G401 (cell line): ENCODE measurements around the gene C1orf232. TPM values are rescaled to one million over a fixed set of nuclear protein-coding genes. Genes with fewer than 3 reads are reported as not detected.

ENCODE experiments used
- DNase-seq: peaks from one replicate; pipeline ENCODE4 v3.0.0-alpha.2; 2015; ENCODE audit warnings: low spot score
- in situ Hi-C: cut with HindIII; loops from 2 replicates; pipeline ENCODE4 v1.10.0; 2016; ENCODE audit warnings: low sequenced_read_pairs, mixed read lengths
- total RNA-seq: library from RNA; depleted of rRNA; stranded (reverse); fragments of >200 nt; shearing (Covaris generic); gene quantifications from 2 replicates; pipeline ENCODE4 v1.2.3, GENCODE V29; 2014

Gene C1orf232
- total RNA-seq, 1 experiment from 2014 or later: not detected

- in situ Hi-C loops: no loop called here
- no peak for DNase-seq
Measured at GRCh38 chr1:26181586-26182382, 13.0 kb upstream of the C1orf232 start.

GRCh38 chr1:26180010-26180506, 11.3 kb upstream of the C1orf232 start:
- in situ Hi-C loops: no loop called here
- DNase-seq: no peak

GRCh38 chr1:26177182-26177684, 8.5 kb upstream of the C1orf232 start, which contains the start of gene CNKSR1:
Gene CNKSR1 (plus strand): TSS chr1:26177491. CDS start chr1:26177548, 57 bp downstream.
- in situ Hi-C loops: no loop called here
- no peak for DNase-seq

- in situ Hi-C loops: no loop called here
- DNase-seq: no peak
Measured at GRCh38 chr1:26175346-26175745, 6.6 kb upstream of the C1orf232 start.

GRCh38 chr1:26171084-26172072, 2.6 kb upstream of the C1orf232 start, which contains the start of gene ZNF593OS:
Gene ZNF593OS (minus strand): TSS chr1:26171832. CDS start chr1:26171661, 171 bp downstream.
- in situ Hi-C loops: no loop called here
- no peak for DNase-seq

GRCh38 chr1:26170472-26170821, 1.7 kb upstream of the C1orf232 start:
- no peak for DNase-seq
- in situ Hi-C loops: no loop called here

- DNase-seq: peak; percentile 91
- in situ Hi-C loops: loop anchor here (5.0 kb wide), 1 partner anchor 68 kb away; no protein-coding TSS in a partner anchor
Measured at GRCh38 chr1:26169669-26170471, 1.1 kb upstream of the C1orf232 start, which contains the start of gene ZNF593. Gene ZNF593 (plus strand): TSS chr1:26169908. CDS start chr1:26169984, 76 bp downstream.

- in situ Hi-C loops: loop anchor here (5.0 kb wide), 1 partner anchor 67 kb away; no protein-coding TSS in a partner anchor
- peak; percentile 17 for DNase-seq
Measured at GRCh38 chr1:26169198-26169554, 413 bp upstream of the C1orf232 start.

GRCh38 chr1:26166719-26167281, 2.0 kb downstream of the C1orf232 start:
- in situ Hi-C loops: loop anchor here (5.0 kb wide), 1 partner anchor 64 kb away; no protein-coding TSS in a partner anchor

GRCh38 chr1:26164861-26165842, 3.6 kb downstream of the C1orf232 start:
- in situ Hi-C loops: loop anchor here (5.0 kb wide), 1 partner anchor 63 kb away; no protein-coding TSS in a partner anchor
- DNase-seq: no peak

More at GRCh38 chr1:26166719-26167281, 2.0 kb downstream of the C1orf232 start:
- no peak for DNase-seq

GRCh38 chr1:26164036-26164860, 4.5 kb downstream of the C1orf232 start:
- in situ Hi-C loops: no loop called here
- DNase-seq: peak; percentile 25

GRCh38 chr1:26163684-26164035, 5.1 kb downstream of the C1orf232 start:
- in situ Hi-C loops: no loop called here

GRCh38 chr1:26162220-26162709, 6.5 kb downstream of the C1orf232 start:
- no peak for DNase-seq
- in situ Hi-C loops: no loop called here

More at GRCh38 chr1:26163684-26164035, 5.1 kb downstream of the C1orf232 start:
- DNase-seq: no peak

- peak; percentile 28 for DNase-seq
- in situ Hi-C loops: no loop called here
Measured at GRCh38 chr1:26161415-26162219, 7.1 kb downstream of the C1orf232 start.
